HG02884 (cell line): ENCODE results near the gene IFT43.

Experiments used
- ATAC-seq: cut with Tn5 transposase; IDR thresholded peaks from one replicate; pipeline ENCODE4 v1.9.1; 2021; ENCODE audit warnings: mild to moderate bottlenecking, moderate library complexity; ENCODE audit not compliant: unreplicated experiment

The IFT43 gene

GRCh38 chr14:76067536-76067935 lies 82.0 kb downstream of the IFT43 start:
- no peak for ATAC-seq

DNA sequence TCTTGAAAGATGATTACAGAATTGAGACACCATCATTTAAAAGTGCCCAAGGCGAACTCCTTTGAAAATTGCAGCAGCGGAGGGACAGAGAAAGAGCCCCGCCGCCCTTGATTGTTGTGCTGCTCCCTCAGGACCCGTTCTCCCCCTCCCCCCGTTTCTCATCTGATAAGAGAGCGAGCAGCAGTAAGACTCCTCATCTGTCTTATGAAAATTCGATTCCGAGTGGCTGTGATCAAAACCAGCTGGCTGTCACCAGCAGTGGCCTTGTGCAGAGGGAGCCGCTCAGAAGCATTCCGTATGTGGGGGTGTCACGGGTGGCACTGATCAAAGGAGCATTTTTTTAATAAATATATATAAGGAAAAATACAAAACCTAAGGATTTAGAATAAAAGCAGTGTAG lies 88.2 kb downstream of the IFT43 start:
- ATAC-seq, result no peak

GRCh38 chr14:76077340-76077739 lies 91.8 kb downstream of the IFT43 start:
- ATAC-seq, result no peak

- ATAC-seq, result no peak
These were observed 92.9 kb downstream of the IFT43 start for GRCh38 chr14:76078501-76078900.

- ATAC-seq, result no peak
These were observed 94.5 kb downstream of the IFT43 start for GRCh38 chr14:76080025-76080424.

DNA sequence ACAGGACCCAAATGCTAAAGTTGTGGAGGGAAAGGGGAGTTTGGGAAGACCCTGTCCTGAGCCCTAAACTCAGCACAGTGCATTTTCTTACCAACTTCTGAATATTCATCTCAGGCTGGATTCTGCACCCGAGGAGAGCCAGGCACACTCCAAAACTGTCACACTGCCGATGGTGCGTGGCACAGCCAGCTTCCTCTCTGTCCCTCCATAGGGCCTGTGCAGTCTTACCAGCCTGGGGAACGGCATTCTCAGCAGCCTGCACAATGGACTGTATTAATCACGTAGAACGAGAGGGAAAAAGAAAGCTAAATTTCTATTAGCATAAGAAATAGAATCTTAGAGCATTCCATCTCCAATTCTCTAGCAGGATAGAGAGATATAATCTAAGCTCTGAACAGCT lies 94.9 kb downstream of the IFT43 start:
- ATAC-seq, result no peak

- ATAC-seq, result no peak
These were observed 96.1 kb downstream of the IFT43 start for GRCh38 chr14:76081642-76082041.

- no peak for ATAC-seq
These were observed 98.5 kb downstream of the IFT43 start for GRCh38 chr14:76083796-76084765.

GRCh38 chr14:76085358-76085757 lies 99.8 kb downstream of the IFT43 start:
- no peak for ATAC-seq

GRCh38 chr14:76086636-76087035 lies 101.1 kb downstream of the IFT43 start:
- ATAC-seq, result no peak

DNA sequence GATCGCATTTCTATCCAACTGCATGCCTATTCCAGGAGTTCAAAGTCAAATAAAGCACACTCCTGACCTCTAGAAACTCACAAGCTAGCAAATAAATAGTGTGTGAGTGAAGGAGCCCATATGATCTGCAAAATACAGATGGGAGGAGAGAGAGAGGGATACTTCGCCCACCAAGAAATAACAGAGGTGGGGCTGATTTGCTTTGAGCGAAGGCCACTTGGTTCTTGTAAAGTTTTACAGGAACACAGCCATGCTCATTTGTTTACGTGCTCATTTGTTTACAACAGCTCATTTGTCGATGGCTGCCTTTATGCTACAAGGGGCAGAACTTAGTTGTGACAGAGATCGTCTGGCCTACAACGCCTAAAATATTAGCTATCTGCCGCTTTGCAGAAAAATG lies 102.8 kb downstream of the IFT43 start:
- ATAC-seq, result no peak

DNA sequence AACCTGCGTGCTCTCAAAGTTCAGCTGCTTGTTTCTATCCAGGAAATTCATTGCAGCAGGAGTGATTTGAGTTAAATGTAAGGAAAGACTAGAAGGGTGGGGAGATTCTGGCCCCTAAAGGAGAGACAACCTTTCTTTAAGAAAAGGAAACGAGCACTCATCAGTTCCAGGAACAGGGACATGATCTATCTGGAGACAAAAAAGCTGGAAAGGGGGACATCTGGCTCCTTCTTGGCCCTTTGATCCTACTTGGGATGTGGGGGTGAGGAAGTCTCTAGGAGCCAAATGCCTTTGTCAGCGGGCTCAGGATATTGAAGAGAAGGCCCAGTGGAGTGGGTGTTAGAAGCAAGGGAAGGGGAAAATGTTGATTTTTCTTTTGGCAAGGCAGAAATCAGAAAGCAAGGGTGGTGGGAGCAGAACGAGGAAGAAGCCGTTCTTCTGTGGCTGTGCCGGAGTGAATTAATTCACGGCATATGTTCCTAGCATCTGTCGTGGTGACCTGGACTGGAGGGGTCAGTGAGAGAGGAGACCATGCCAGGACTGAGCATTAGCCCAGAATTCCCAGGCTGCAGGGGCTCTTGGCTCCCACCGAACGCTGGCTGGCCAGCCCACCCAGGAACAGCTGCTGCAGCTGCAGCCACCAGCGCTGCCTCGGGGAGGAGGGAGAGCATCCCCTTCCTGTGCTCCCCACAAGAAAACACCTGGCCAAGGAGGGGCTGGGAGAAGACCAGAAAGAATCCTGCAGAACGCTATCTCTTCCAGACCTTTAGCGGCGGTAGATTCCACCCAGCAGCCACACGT lies 103.4 kb downstream of the IFT43 start:
- no peak for ATAC-seq

DNA sequence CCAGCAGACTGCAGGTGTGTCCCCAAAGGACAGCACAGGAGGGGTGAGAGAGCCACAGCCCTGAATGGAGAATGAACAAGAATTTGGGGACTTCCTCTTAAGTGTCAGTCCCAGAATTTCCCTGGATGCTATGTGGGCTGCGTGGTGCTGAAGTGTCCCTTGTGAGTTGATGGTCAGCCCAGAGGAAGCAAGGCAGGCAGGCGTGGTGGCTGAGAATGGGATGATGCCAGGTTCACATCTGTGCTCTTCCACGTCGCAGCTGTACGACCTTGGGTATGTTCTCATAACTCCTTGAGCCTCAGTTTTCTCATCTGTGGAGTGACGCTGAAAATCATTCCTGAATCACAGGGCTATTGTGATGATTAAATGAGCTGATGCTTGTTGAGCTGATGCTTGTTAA lies 104.0 kb downstream of the IFT43 start:
- ATAC-seq, result no peak

DNA sequence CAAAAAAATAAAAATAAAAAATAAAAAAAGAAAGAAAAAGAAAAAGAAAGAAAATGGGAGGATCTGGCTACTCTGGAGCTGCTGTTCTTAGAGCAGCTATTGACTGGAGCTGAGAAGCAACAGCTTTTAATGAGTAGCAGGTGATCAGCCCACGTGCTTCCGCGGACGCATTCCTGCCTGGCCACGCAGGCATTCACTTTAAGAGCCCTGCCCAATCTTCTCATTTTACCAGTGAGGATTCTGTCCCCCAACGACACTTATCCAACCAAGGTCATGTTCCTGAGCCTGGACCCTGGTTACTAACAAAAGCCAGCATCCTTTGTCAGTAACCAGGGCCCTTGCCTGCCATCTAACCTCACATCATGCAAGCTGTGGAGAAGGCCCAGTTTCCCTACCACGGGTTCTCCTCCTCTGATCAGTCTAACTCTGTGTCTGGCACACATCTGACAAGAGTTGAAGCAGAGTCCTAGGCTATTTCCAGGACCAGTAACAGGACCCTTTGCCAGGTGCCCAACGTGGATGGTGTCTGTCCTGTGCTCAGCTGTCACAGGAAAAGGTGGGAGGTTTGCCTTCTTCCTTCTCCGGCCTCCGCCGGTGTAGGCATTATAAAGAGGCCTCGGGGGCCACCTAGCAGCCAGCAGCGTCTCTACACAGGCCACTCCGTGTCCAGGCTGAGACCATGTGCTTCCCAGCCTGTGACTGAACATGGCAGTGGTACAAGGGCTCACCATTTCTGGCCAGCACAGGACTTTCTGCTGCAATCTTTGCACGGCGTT lies 105.2 kb downstream of the IFT43 start:
- no peak for ATAC-seq

- ATAC-seq, result no peak
These were observed 107.5 kb downstream of the IFT43 start for GRCh38 chr14:76093077-76093476.

GRCh38 chr14:76096257-76096656 lies 110.7 kb downstream of the IFT43 start:
- ATAC-seq, result no peak

DNA sequence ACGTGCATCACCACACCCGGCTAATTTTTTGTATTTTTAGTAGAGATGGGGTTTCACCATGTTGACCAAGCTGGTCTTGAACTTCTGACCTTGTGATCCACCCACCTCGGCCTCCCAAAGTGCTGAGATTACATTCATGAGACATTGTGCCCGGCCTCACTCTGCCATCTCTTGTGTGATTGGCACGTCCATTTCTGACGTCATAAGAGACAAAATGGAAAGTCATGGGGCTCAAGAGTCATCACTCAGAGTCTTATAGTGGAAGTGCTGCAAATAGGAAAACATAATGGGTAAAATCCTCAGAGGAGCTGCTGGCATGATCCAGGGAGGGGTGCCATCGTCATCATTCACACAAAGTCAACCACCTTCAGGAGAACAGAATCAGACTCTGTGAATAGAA lies 112.0 kb downstream of the IFT43 start:
- ATAC-seq, result no peak

GRCh38 chr14:76098047-76098446 lies 112.5 kb downstream of the IFT43 start:
- ATAC-seq, result no peak

GRCh38 chr14:76098916-76099675 lies 113.5 kb downstream of the IFT43 start:
- no peak for ATAC-seq

- ATAC-seq, result no peak
These were observed 114.7 kb downstream of the IFT43 start for GRCh38 chr14:76100236-76100635.
